IMR-90 (cell line): ENCODE results near the gene CCK. TPM values are rescaled to one million over a fixed set of nuclear protein-coding genes. Genes with fewer than 3 reads are reported as not detected.

Source experiments
- ATAC-seq: fragments of 200-7000 bp; cut with Tn5 transposase; 2 replicates; pipeline ENCODE4 v1.9.1; 2020; ENCODE audit warnings: low read depth, mild to moderate bottlenecking, moderate library complexity
- BruUV-seq: library from RNA; stranded (reverse); fragments of 400-500 nt; replicated peaks from 2 replicates; lab custom pipeline; 2021; lab: Mats Ljungman, UMichigan
- CTCF ChIA-PET: fragments of 300-600 bp; formaldehyde crosslinking; extraction: SDS; loops from one replicate; lab custom pipeline; 2021; ENCODE audit warnings: antibody characterized with exemption; lab: Yijun Ruan, JAX
- POLR2A ChIA-PET: fragments of 300-600 bp; sonication (Branson Sonifier 250); formaldehyde crosslinking; loops from one replicate; lab custom pipeline; 2022; ENCODE audit warnings: antibody characterized with exemption; ENCODE audit not compliant: unreplicated experiment; lab: Charles Lee
- DNase-seq: peaks from one replicate; pipeline ENCODE4 v3.0.0; 2013
- H2AFZ ChIP-seq: replicated peaks from 2 replicates; pipeline ENCODE3; 2013; ENCODE audit warnings: low read length, mild to moderate bottlenecking; ENCODE audit not compliant: poor library complexity
- H2AK5ac ChIP-seq: 2 replicates; pipeline ENCODE4 v1.6.1; 2013; ENCODE audit warnings: low read depth, low read length, inconsistent platforms
- H2AK9ac ChIP-seq: replicated peaks from 2 replicates; pipeline ENCODE3; 2013; ENCODE audit warnings: mild to moderate bottlenecking, low read depth, low read length, moderate library complexity; ENCODE audit not compliant: poor library complexity
- H2BK120ac ChIP-seq: 2 replicates; pipeline ENCODE4 v1.6.1; 2013; ENCODE audit warnings: low read depth, low read length, inconsistent platforms
- H2BK15ac ChIP-seq: 3 replicates; pipeline ENCODE4 v1.6.1; 2013; ENCODE audit warnings: low read depth, low read length, inconsistent platforms
- H2BK20ac ChIP-seq: 2 replicates; pipeline ENCODE4 v1.6.1; 2013; ENCODE audit warnings: low read depth, mild to moderate bottlenecking, inconsistent platforms, low read length, moderate library complexity
- H2BK5ac ChIP-seq: 2 replicates; pipeline ENCODE4 v1.6.1; 2013; ENCODE audit warnings: mild to moderate bottlenecking, low read depth, low read length, inconsistent platforms; ENCODE audit not compliant: poor library complexity, severe bottlenecking
- H3K14ac ChIP-seq: replicated peaks from 2 replicates; pipeline ENCODE4 v1.6.1; 2013; ENCODE audit warnings: low read depth, low read length, inconsistent platforms
- H3K18ac ChIP-seq: 2 replicates; pipeline ENCODE4 v1.6.1; 2013; ENCODE audit warnings: low read depth, low read length, control low read depth
- H3K23ac ChIP-seq: 2 replicates; pipeline ENCODE4 v1.6.1; 2013; ENCODE audit warnings: low read depth, low read length, inconsistent platforms
- H3K27ac ChIP-seq: 2 replicates; pipeline ENCODE4 v1.5.1; 2013; ENCODE audit warnings: mild to moderate bottlenecking, control low read depth, low read length; ENCODE audit not compliant: insufficient read depth
- H3K27me3 ChIP-seq: 2 replicates; pipeline ENCODE4 v1.6.1; 2013; ENCODE audit warnings: low read length; ENCODE audit not compliant: control insufficient read depth, insufficient read depth
- H3K36me3 ChIP-seq: 2 replicates; pipeline ENCODE4 v1.6.1; 2013; ENCODE audit warnings: low read length, mixed read lengths; ENCODE audit not compliant: control insufficient read depth, insufficient read depth
- H3K4ac ChIP-seq: 2 replicates; pipeline ENCODE4 v1.6.1; 2013; ENCODE audit warnings: low read depth, low read length, inconsistent platforms
- H3K4me1 ChIP-seq: 2 replicates; pipeline ENCODE4 v1.6.1; 2013; ENCODE audit warnings: low read length, mixed read lengths; ENCODE audit not compliant: control insufficient read depth, insufficient read depth
- H3K4me2 ChIP-seq: 2 replicates; pipeline ENCODE4 v1.6.1; 2013; ENCODE audit warnings: low read depth, mild to moderate bottlenecking, control low read depth, low read length, moderate library complexity
- H3K4me3 ChIP-seq: 2 replicates; pipeline ENCODE4 v1.5.1; 2013; ENCODE audit warnings: low read depth, mild to moderate bottlenecking, control low read depth, low read length, moderate library complexity; ENCODE audit not compliant: insufficient read depth
- H3K56ac ChIP-seq: 2 replicates; pipeline ENCODE4 v1.6.1; 2013; ENCODE audit warnings: low read length, inconsistent platforms; ENCODE audit not compliant: insufficient read depth; ENCODE audit errors: extremely low read depth
- H3K79me1 ChIP-seq, 2 experiments: 2 replicates each; pipeline ENCODE4 v1.6.1; 2013; ENCODE audit warnings: low read length in 2 of 2, inconsistent platforms in 1 of 2, low read depth in 1 of 2
- H3K9ac ChIP-seq: 2 replicates; pipeline ENCODE4 v1.6.1; 2013; ENCODE audit warnings: low read depth, low read length, control low read depth
- H3K9me1 ChIP-seq: 2 replicates; pipeline ENCODE4 v1.6.1; 2013; ENCODE audit warnings: low read length, inconsistent platforms; ENCODE audit not compliant: insufficient read depth
- H3K9me3 ChIP-seq: 2 replicates; pipeline ENCODE4 v1.6.1; 2013; ENCODE audit warnings: low read length; ENCODE audit not compliant: control insufficient read depth, insufficient read depth
- H4K20me1 ChIP-seq: 2 replicates; pipeline ENCODE4 v1.6.1; 2013; ENCODE audit warnings: low read length, inconsistent platforms; ENCODE audit not compliant: insufficient read depth
- H4K5ac ChIP-seq: 2 replicates; pipeline ENCODE4 v1.6.1; 2013; ENCODE audit warnings: mild to moderate bottlenecking, low read depth, low read length, control low read depth
- H4K8ac ChIP-seq, 2 experiments: 2 replicates each; pipeline ENCODE4 v1.6.1; 2013; ENCODE audit warnings: low read depth in 2 of 2, low read length in 2 of 2, control low read depth in 1 of 2, inconsistent platforms in 1 of 2
- H4K91ac ChIP-seq: 2 replicates; pipeline ENCODE4 v1.6.1; 2013; ENCODE audit warnings: low read depth, low read length, inconsistent platforms; ENCODE audit not compliant: insufficient read depth
- BHLHE40 ChIP-seq: fragments of 150-350 bp; IDR thresholded peaks from 2 replicates; pipeline ENCODE4 v1.6.1; 2016; ENCODE audit warnings: mild to moderate bottlenecking, low read depth, low read length
- CEBPB ChIP-seq: IDR thresholded peaks from 2 replicates; pipeline ENCODE4 v1.6.1; 2012; ENCODE audit warnings: low read depth, low read length, improper control_type of control experiment
- CHD1 ChIP-seq: IDR thresholded peaks from 2 replicates; pipeline ENCODE4 v1.6.1; 2012; ENCODE audit warnings: low read depth, low read length, improper control_type of control experiment
- MAFK ChIP-seq: IDR thresholded peaks from 2 replicates; pipeline ENCODE4 v1.6.1; 2012; ENCODE audit warnings: low read depth, low read length, improper control_type of control experiment
- RCOR1 ChIP-seq: IDR thresholded peaks from 2 replicates; pipeline ENCODE4 v1.6.1; 2012; ENCODE audit warnings: mild to moderate bottlenecking, low read length, improper control_type of control experiment; ENCODE audit not compliant: insufficient replicate concordance
- RFX5 ChIP-seq: IDR thresholded peaks from 2 replicates; pipeline ENCODE4 v1.8.0; 2012; ENCODE audit warnings: low read depth, mild to moderate bottlenecking, low read length, moderate library complexity
- SMC3 ChIP-seq: fragments of 150-350 bp; IDR thresholded peaks from 2 replicates; pipeline ENCODE4 v1.6.1; 2016; ENCODE audit warnings: low read depth, mild to moderate bottlenecking, antibody characterized with exemption, low read length, moderate library complexity
- WGBS, 2 experiments: methylation state at CpG; one replicate each; pipeline versions ENCODE4 v1.1.5 to v1.1.7; 2013; ENCODE audit warnings: missing lambda C conversion rate in 2 of 2; ENCODE audit not compliant: insufficient read length in 1 of 2; ENCODE audit errors: extremely low coverage in 2 of 2; 5-methylcytosine and 5-hydroxymethylcytosine counted together
- dilution Hi-C: fragments of 300-500 bp; cut with HindIII; formaldehyde crosslinking; loops from one replicate; pipeline ENCODE4 v1.14.3; 2018; ENCODE audit warnings: low sequenced_read_pairs; ENCODE audit not compliant: unreplicated experiment
- in situ Hi-C: fragments of 300-500 bp; cut with MboI; formaldehyde crosslinking; loops from 3 replicates; pipeline ENCODE4 v1.14.3; 2019; ENCODE audit warnings: low sequenced_read_pairs, inconsistent platforms, mixed read lengths
- intact Hi-C: fragments of 100-400 bp; cut with micrococcal nuclease; formaldehyde crosslinking; loops from 2 replicates; pipeline ENCODE4 v1.10.0; 2022
- polyA plus RNA-seq, 3 experiments: library from polyadenylated mRNA; depleted of rRNA; stranded (reverse); fragments of >200 nt; gene quantifications; 2 replicates each; pipeline ENCODE4 v1.2.3, GENCODE V29; 2012; ENCODE audit warnings: low replicate concordance in 1 of 3
- total RNA-seq: library from RNA; depleted of rRNA; stranded (reverse); fragments of >200 nt; gene quantifications from 2 replicates; pipeline ENCODE4 v1.2.3, GENCODE V29; 2012
- TF ChIP-seq, protein P1 (sequence below): fragments of 150-350 bp; IDR thresholded peaks from 2 replicates; pipeline ENCODE4 v1.6.1; 2016; ENCODE audit warnings: low read depth, mild to moderate bottlenecking, low read length, moderate library complexity, borderline replicate concordance
- TF ChIP-seq, protein P2 (sequence below): fragments of 150-350 bp; IDR thresholded peaks from 2 replicates; pipeline ENCODE4 v1.6.1; 2017; ENCODE audit warnings: mild to moderate bottlenecking, antibody characterized with exemption, low read length, low read depth
- TF ChIP-seq, protein P3 (sequence below): conservative IDR thresholded peaks from 2 replicates; pipeline ENCODE4 v1.5.1; 2012; ENCODE audit warnings: mild to moderate bottlenecking, low read depth, low read length, improper control_type of control experiment

Gene CCK
- total and polyA plus RNA-seq, 2 of the 4 experiments (the other 2 are of a cell fraction): 0.43 TPM; not detected in 1

DNA sequence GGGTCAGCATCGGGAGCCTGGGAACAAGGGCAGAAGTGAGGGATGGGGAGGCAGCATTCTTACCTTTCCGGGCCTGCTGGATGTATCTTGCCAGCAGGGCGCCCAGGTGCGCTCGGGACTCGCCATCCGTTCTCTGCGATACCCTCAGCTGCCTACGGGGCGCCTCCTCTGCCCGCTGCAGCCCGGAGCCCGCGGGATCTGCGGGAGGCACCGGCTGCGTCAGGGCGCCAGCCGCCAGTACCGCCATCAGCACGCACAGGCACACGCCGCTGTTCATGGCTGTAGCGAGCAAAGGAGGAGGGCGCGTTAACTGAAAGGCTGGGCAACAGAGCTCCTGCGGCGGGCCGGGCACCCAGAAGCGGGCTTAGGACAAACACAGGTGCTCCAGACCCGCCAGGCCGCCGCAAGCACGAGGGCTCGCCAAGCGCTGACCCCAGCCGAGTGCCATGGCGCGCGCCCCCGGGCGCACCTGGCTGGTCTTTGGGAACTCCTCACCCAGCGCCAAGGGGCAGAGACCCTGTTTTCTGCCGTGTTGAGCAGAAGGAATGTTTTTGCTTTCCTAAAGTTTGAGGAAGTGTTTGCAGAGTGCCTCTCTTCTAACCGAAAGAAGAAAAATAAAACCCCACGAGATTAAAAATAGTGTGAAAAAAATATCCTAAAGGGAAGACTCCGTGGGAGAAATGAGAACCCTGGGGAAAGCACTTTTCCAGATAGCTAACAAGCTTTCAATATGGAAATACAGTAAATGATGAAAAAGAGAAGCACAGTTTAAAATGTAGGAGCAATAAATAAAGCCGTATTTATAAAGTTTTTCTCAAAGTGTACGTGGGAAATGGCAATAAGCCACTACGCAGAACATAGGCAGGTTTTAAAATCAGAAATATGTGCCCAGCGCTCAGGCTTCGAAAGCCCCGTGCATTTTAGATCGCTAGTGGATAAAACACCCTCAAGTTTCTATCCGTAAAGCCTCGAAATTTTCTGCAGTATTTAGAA, 2.3 kb downstream of the CCK start:
- H3K9me1 ChIP-seq: no peaks in the 10 kb centered on the region; the same call in 1 of the 2 replicates
- H2AFZ ChIP-seq: peak overlapping the region; percentile 57
- no peak overlapping the region for H2AK9ac ChIP-seq
- H2BK15ac ChIP-seq: no peak overlapping the region
- H3K36me3 ChIP-seq: no peaks in the 10 kb centered on the region
- 7% methylated on average over 21 of the region's 56 CpGs; no CpG with 5 or more reads in 1 of the 2 experiments for WGBS, 2 experiments
- no peak overlapping the region for H4K8ac ChIP-seq
- no peaks in the 10 kb centered on the region; the same call in 1 of the 2 replicates for H4K20me1 ChIP-seq
- H3K4ac ChIP-seq: no peak overlapping the region
- no peak overlapping the region for H3K23ac ChIP-seq
- H2BK5ac ChIP-seq: no peak overlapping the region
- no peak overlapping the region for H3K9ac ChIP-seq
- no peak for DNase-seq
- no peak overlapping the region for H2BK120ac ChIP-seq
- H3K4me2 ChIP-seq: peak overlapping the region; percentile 20; the same call in 1 of the 2 replicates
- no peak overlapping the region for H3K4me3 ChIP-seq
- peak; percentile 36; the same call in 1 of the 2 replicates for ATAC-seq
- H3K79me1 ChIP-seq: no peaks in the 10 kb centered on the region
- dilution Hi-C loops: no loop called here
- intact Hi-C loops: no loop called here
- no peak overlapping the region for H4K91ac ChIP-seq
- TF ChIP-seq RFX5 (no peak), SMC3 (no peak), CHD1 (no peak), MAFK (no peak), BHLHE40 (no peak), RCOR1 (no peak), CEBPB (no peak)
- TF ChIP-seq, protein P1, sequence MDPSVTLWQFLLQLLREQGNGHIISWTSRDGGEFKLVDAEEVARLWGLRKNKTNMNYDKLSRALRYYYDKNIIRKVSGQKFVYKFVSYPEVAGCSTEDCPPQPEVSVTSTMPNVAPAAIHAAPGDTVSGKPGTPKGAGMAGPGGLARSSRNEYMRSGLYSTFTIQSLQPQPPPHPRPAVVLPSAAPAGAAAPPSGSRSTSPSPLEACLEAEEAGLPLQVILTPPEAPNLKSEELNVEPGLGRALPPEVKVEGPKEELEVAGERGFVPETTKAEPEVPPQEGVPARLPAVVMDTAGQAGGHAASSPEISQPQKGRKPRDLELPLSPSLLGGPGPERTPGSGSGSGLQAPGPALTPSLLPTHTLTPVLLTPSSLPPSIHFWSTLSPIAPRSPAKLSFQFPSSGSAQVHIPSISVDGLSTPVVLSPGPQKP: no peak
- TF ChIP-seq, protein P2, sequence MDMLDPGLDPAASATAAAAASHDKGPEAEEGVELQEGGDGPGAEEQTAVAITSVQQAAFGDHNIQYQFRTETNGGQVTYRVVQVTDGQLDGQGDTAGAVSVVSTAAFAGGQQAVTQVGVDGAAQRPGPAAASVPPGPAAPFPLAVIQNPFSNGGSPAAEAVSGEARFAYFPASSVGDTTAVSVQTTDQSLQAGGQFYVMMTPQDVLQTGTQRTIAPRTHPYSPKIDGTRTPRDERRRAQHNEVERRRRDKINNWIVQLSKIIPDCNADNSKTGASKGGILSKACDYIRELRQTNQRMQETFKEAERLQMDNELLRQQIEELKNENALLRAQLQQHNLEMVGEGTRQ: no peak
- TF ChIP-seq, protein P3, sequence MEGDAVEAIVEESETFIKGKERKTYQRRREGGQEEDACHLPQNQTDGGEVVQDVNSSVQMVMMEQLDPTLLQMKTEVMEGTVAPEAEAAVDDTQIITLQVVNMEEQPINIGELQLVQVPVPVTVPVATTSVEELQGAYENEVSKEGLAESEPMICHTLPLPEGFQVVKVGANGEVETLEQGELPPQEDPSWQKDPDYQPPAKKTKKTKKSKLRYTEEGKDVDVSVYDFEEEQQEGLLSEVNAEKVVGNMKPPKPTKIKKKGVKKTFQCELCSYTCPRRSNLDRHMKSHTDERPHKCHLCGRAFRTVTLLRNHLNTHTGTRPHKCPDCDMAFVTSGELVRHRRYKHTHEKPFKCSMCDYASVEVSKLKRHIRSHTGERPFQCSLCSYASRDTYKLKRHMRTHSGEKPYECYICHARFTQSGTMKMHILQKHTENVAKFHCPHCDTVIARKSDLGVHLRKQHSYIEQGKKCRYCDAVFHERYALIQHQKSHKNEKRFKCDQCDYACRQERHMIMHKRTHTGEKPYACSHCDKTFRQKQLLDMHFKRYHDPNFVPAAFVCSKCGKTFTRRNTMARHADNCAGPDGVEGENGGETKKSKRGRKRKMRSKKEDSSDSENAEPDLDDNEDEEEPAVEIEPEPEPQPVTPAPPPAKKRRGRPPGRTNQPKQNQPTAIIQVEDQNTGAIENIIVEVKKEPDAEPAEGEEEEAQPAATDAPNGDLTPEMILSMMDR: no peak
- H3K27ac ChIP-seq: no peak overlapping the region
- H3K56ac ChIP-seq: no peak overlapping the region
- H3K4me1 ChIP-seq: no peaks in the 10 kb centered on the region; the same call in 1 of the 2 replicates
- no TSS peak for BruUV-seq
- ChIA-PET POLR2A (no interaction called here), CTCF (interaction anchor here (1.5 kb wide), 1 partner anchor 17 kb away, joined by 4 read pairs; no protein-coding TSS in a partner anchor)
- in situ Hi-C loops: no loop called here
- H3K14ac ChIP-seq: no peak overlapping the region
- no peak overlapping the region for H3K18ac ChIP-seq
- H2BK20ac ChIP-seq: no peak overlapping the region
- no peak overlapping the region for H2AK5ac ChIP-seq
- H3K9me3 ChIP-seq: peaks cover 9% of the 10 kb centered on the region; the same call in 1 of the 2 replicates
- H3K27me3 ChIP-seq: peaks cover 45% of the 10 kb centered on the region
- no peak overlapping the region for H4K5ac ChIP-seq
